T-cell (primary cell): Measurements from ENCODE around the gene SLC5A8. TPM values are rescaled to one million over a fixed set of nuclear protein-coding genes. Genes with fewer than 3 reads are reported as not detected.
"Not testable (repeated sequence)": the region's sequence is repeated elsewhere in the genome, so short reads cannot be mapped to it uniquely, and the experiment has no call there.

ENCODE experiments used
- ATAC-seq, 4 experiments: fragments of 200-7000 bp in 3 of 4; fragments of 150-1000 bp in 1 of 4; cut with Tn5 transposase; replicated peaks in 1 of 4; 1 replicate in 3 of 4; 2 replicates in 1 of 4; pipeline ENCODE4 v1.10.0; 2021; ENCODE audit warnings: moderate library complexity in 3 of 4, mild to moderate bottlenecking in 2 of 4, moderate number of reproducible peaks in 1 of 4
- CTCF ChIA-PET, 2 donors: fragments of 300-600 bp; sonication (Branson Sonifier 250); formaldehyde crosslinking; loops; one replicate each; lab custom pipeline; 2022; ENCODE audit warnings: antibody characterized with exemption in 2 of 2; lab: Charles Lee
- POLR2A ChIA-PET, 2 donors: fragments of 300-600 bp; sonication (Branson Sonifier 250); formaldehyde crosslinking; loops; one replicate each; lab custom pipeline; 2022; ENCODE audit warnings: antibody characterized with exemption in 2 of 2; lab: Charles Lee
- DNase-seq, 35 experiments: peaks; one replicate each; pipeline versions ENCODE4 v3.0.0 to v3.0.0-alpha.2; 2013 to 2023
- H3K27ac ChIP-seq: one replicate; pipeline ENCODE4 v1.5.1; 2013; ENCODE audit warnings: low read length
- H3K27me3 ChIP-seq, 2 experiments: replicated peaks in 1 of 2; 1 replicate in 1 of 2; 2 replicates in 1 of 2; pipeline versions ENCODE4 v1.6.1 to v1.7.0; 2013; ENCODE audit warnings: low read length in 1 of 2, mixed read lengths in 1 of 2; ENCODE audit not compliant: control insufficient read depth in 2 of 2, insufficient read depth in 2 of 2; ENCODE audit errors: extremely low read depth in 1 of 2
- H3K36me3 ChIP-seq, 2 donors: 1 replicate in 1 of 2; 2 replicates in 1 of 2; pipeline versions ENCODE4 v1.6.1 to v1.7.0; 2013; ENCODE audit warnings: low read length in 1 of 2; ENCODE audit not compliant: control insufficient read depth in 2 of 2, insufficient read depth in 1 of 2; ENCODE audit errors: extremely low read depth in 1 of 2
- H3K4me1 ChIP-seq, 2 experiments: 1 replicate in 1 of 2; 2 replicates in 1 of 2; pipeline versions ENCODE4 v1.6.1 to v1.7.0; 2013; ENCODE audit warnings: low read length in 2 of 2, mixed read lengths in 1 of 2; ENCODE audit not compliant: insufficient read depth in 2 of 2, control insufficient read depth in 1 of 2; ENCODE audit errors: extremely low read depth in 1 of 2
- H3K4me3 ChIP-seq, 2 donors: 1 replicate in 1 of 2; 2 replicates in 1 of 2; pipeline versions ENCODE4 v1.5.1 to v1.7.0; 2013; ENCODE audit warnings: mild to moderate bottlenecking in 2 of 2, low read length in 1 of 2, moderate library complexity in 1 of 2; ENCODE audit not compliant: control insufficient read depth in 1 of 2; ENCODE audit errors: extremely low read depth in 1 of 2
- H3K9me3 ChIP-seq: 2 replicates; pipeline ENCODE4 v1.7.0; 2013
- H3K27ac Mint-ChIP-seq, 2 donors: one replicate each; pipeline ENCODE4 v1.8.0; 2020 to 2021; ENCODE audit warnings: mild to moderate bottlenecking in 2 of 2, mixed read lengths in 2 of 2
- H3K27me3 Mint-ChIP-seq, 2 donors: one replicate each; pipeline ENCODE4 v1.8.0; 2021 to 2022; ENCODE audit warnings: mixed read lengths in 2 of 2
- H3K36me3 Mint-ChIP-seq: one replicate; pipeline ENCODE4 v1.8.0; 2021; ENCODE audit warnings: mixed read lengths
- H3K4me1 Mint-ChIP-seq, 3 donors: one replicate each; pipeline ENCODE4 v1.8.0; 2020 to 2022; ENCODE audit warnings: mixed read lengths in 3 of 3, mild to moderate bottlenecking in 1 of 3
- H3K4me3 Mint-ChIP-seq, 3 donors: one replicate each; pipeline ENCODE4 v1.8.0; 2020 to 2022; ENCODE audit warnings: mild to moderate bottlenecking in 3 of 3, mixed read lengths in 3 of 3, moderate library complexity in 3 of 3
- H3K9me3 Mint-ChIP-seq, 3 donors: one replicate each; pipeline ENCODE4 v1.8.0; 2020 to 2022; ENCODE audit warnings: mixed read lengths in 3 of 3
- WGBS: methylation state at CpG from one replicate; pipeline ENCODE4 v1.1.5; 2013; ENCODE audit warnings: missing lambda C conversion rate; ENCODE audit not compliant: insufficient coverage; 5-methylcytosine and 5-hydroxymethylcytosine counted together
- total RNA-seq, 35 experiments: library from RNA in 6 of 35; stranded (reverse) in 6 of 35; fragments of 120-200 nt in 1 of 35; gene quantifications; one replicate each; pipeline versions ENCODE4 v1.2.1 to v1.2.4 and lab custom pipeline; 2013 to 2026

SLC5A8 gene
- total RNA-seq, 5 donors from 2014 or later (not counting 1 experiment from before 2014, with no cell fraction given) = not detected

DNA sequence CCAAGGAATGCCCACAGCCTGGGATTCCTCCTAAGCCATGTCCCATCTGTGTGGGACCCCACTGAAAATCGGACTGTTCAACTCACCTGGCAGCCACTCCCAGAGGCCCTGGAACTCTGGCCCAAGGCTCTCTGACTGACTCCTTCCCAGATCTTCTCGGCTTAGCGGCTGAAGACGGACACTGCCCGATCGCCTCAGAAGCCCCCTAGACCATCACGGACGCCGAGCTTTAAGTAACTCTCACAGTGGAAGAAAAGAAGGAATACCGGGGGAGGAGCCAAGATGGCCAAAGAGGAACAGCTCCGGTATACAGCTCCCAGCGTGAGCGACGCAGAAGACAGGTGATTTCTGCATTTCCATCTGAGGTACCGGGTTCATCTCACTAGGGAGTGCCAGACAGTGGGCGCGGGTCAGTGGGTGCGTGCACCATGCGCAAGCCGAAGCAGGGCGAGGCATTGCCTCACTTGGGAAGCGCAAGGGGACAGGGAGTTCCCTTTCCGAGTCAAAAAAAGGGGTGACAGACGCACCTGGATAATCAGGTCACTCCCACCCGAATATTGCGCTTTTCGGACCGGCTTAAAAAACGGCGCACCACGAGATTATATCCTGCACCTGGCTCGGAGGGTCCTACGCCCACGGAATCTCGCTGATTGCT, 64.1 kb downstream of the SLC5A8 start:
- H3K36me3 Mint-ChIP-seq, CTCF ChIA-PET, H3K9me3 Mint-ChIP-seq, H3K27me3 Mint-ChIP-seq, H3K27ac Mint-ChIP-seq, H3K27ac ChIP-seq, DNase-seq, H3K36me3 ChIP-seq, H3K4me1 ChIP-seq, H3K4me3 ChIP-seq, H3K4me3 Mint-ChIP-seq, H3K4me1 Mint-ChIP-seq, H3K9me3 ChIP-seq, POLR2A ChIA-PET, ATAC-seq, H3K27me3 ChIP-seq: not testable (repeated sequence)
- WGBS = 94% methylated on average over 25 of the region's 35 CpGs

DNA sequence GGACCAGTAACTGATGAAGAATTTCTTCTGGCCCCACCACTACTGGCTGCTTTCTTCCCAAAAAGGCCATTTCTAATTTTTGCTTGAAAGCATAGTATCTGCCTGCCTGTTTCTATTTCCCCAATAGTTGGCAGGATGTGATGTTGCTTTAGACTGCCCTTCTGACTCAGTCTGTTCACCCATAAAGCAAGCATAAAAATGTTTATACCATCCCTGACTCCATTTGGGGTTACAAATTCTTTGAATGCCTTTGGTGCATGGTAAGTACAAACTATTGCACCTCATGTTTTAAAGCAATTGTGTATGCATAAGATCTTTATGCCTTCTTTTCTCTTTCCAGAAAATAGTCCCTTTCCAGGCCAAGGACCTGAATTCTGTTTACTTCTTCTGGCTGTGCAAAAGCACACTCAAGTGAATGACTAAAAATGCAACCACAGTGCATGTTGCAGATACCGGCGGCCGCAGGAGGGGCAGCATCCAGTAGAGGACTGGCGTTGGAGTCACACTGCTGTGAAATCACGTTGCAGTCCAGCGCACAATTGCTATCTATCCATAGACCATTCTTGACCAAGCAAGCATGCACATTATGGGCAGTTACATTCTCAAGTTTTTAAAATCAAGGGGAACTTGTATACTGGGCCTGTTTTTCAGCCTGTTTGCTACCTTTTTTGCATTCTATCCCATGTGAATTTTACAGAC, 82.4 kb downstream of the SLC5A8 start:
- H3K27me3 Mint-ChIP-seq = peaks cover 5% of the 10 kb centered on the region in 2 donors
- DNase-seq (no peak), ATAC-seq (no peak)
- H3K4me1 ChIP-seq = no peaks in the 10 kb centered on the region
- no peaks in the 10 kb centered on the region for H3K9me3 Mint-ChIP-seq
- H3K4me1 Mint-ChIP-seq = no peaks in the 10 kb centered on the region
- no peaks in the 10 kb centered on the region for H3K9me3 ChIP-seq
- no peaks in the 10 kb centered on the region for H3K27me3 ChIP-seq
- H3K27ac Mint-ChIP-seq = no peak overlapping the region
- CTCF ChIA-PET = no interaction called here
- POLR2A ChIA-PET = no interaction called here
- no peaks in the 10 kb centered on the region for H3K36me3 Mint-ChIP-seq
- H3K36me3 ChIP-seq = no peaks in the 10 kb centered on the region
- H3K27ac ChIP-seq = no peak overlapping the region
- no peak overlapping the region for H3K4me3 Mint-ChIP-seq
- 90% methylated on average over 2 of the region's 6 CpGs for WGBS
- no peak overlapping the region for H3K4me3 ChIP-seq

DNA sequence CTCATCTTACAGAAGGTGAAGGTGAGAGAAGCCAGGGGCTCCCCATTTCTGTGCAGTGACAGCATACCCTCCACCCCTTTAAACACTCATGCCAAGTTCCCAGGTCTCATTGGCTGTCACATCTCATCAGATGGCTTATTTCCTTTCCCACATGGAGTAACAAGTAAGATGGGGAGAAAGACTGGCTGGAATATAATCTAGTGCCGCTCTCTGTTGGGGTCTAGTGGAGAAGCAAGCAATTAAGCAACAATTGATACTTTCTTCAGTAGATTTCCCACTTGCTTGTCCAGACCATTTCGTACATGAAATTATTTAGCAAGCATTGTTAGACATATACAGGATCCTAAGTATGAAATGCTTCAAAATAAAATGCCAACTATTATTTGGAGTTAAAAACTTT, 92.2 kb downstream of the SLC5A8 start:
- WGBS = no CpG with 5 or more reads among the region's 2 CpGs
- ATAC-seq (no peak), DNase-seq (no peak)
- H3K27ac Mint-ChIP-seq = no peak overlapping the region
- no peaks in the 10 kb centered on the region for H3K4me1 Mint-ChIP-seq
- Histone ChIP-seq H3K4me1 (no peaks in the 10 kb centered on the region), H3K27ac (no peak overlapping the region), H3K36me3 (no peaks in the 10 kb centered on the region), H3K4me3 (no peak overlapping the region), H3K9me3 (no peaks in the 10 kb centered on the region), H3K27me3 (no peaks in the 10 kb centered on the region)
- no peak overlapping the region for H3K4me3 Mint-ChIP-seq
- ChIA-PET POLR2A (no interaction called here), CTCF (no interaction called here)
- no peaks in the 10 kb centered on the region for H3K27me3 Mint-ChIP-seq
- no peaks in the 10 kb centered on the region for H3K36me3 Mint-ChIP-seq
- H3K9me3 Mint-ChIP-seq = peaks cover 0 to 8% (median 5%) of the 10 kb centered on the region in 3 donors

DNA sequence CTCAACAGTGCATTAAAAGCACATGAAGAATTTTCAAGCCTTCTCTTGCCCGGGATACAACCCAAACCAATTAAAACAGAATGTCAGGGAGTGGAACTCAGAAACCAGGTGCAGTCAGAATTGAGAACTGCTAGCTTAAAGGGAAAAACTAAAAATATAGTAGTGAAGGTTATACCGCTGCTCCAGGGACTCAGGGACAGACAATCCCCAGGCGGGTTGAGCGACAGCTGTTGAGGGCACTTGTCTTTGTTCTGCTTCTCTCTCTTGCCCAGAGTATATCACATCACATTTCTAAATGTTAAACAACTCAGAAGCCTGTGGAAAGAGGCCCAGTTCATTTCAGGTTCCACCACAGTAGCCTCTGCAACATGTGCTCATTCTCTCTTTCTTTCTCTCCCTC, 93.1 kb downstream of the SLC5A8 start:
- Mint-ChIP-seq H3K27me3 (no peaks in the 10 kb centered on the region), H3K27ac (no peak overlapping the region), H3K4me3 (no peak overlapping the region), H3K4me1 (no peaks in the 10 kb centered on the region), H3K36me3 (no peaks in the 10 kb centered on the region), H3K9me3 (peaks cover 0 to 8% (median 5%) of the 10 kb centered on the region in 3 donors)
- no peaks in the 10 kb centered on the region for H3K4me1 ChIP-seq
- DNase-seq (no peak), ATAC-seq (no peak)
- no peaks in the 10 kb centered on the region for H3K36me3 ChIP-seq
- H3K27me3 ChIP-seq = no peaks in the 10 kb centered on the region
- WGBS = no CpG with 5 or more reads among the region's 4 CpGs
- ChIA-PET POLR2A (no interaction called here), CTCF (no interaction called here)
- no peak overlapping the region for H3K4me3 ChIP-seq
- no peak overlapping the region for H3K27ac ChIP-seq
- no peaks in the 10 kb centered on the region for H3K9me3 ChIP-seq

DNA sequence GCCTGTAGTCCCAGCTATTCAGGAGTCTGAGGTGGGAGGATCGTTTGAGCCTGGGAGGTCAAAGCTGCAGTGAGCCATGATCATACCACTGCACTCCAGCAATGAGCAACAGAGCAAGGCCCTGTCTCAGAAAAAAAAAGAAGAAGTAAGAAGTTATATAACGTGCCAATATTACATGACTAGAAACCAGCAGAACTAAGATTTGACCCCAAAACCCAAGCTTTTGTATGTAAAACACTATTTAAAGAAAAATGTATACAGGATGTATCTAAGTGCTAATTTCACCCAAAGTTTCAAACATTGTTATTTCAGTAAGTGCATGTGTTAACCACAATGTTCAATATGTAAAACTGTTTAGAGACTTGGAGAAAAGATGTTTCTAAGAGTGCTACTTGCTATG, 94.7 kb downstream of the SLC5A8 start:
- Mint-ChIP-seq H3K36me3 (no peaks in the 10 kb centered on the region), H3K4me1 (no peaks in the 10 kb centered on the region), H3K27ac (no peak overlapping the region), H3K27me3 (no peaks in the 10 kb centered on the region), H3K9me3 (no peaks in the 10 kb centered on the region), H3K4me3 (no peak overlapping the region)
- ChIA-PET CTCF (no interaction called here), POLR2A (no interaction called here)
- DNase-seq (no peak), ATAC-seq (no peak)
- H3K27ac ChIP-seq = no peak overlapping the region
- H3K4me3 ChIP-seq = no peak overlapping the region
- H3K9me3 ChIP-seq = no peaks in the 10 kb centered on the region
- H3K27me3 ChIP-seq = no peaks in the 10 kb centered on the region
- WGBS = no CpG with 5 or more reads among the region's 2 CpGs
- H3K36me3 ChIP-seq = no peaks in the 10 kb centered on the region
- H3K4me1 ChIP-seq = no peaks in the 10 kb centered on the region

DNA sequence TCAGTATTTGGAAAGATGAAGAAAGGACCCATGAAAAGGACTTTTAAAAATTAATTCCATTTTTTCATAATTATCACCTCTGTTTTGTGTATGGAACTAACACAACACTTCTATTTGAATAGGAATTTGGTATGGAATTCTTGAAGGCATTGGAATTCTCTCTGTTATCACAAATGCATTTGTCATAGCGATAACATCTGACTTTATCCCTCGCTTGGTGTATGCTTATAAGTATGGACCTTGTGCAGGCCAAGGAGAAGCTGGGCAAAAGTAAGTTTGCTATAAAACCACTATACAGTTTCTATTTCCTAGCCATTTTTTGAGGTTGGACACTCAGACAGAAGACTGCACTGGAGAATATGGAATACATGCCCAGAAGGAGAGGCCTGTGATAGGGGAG, 98.6 kb downstream of the SLC5A8 start:
- DNase-seq = no peak
- CTCF ChIA-PET = no interaction called here
- Histone ChIP-seq H3K4me1 (no peaks in the 10 kb centered on the region), H3K27me3 (no peaks in the 10 kb centered on the region), H3K36me3 (no peaks in the 10 kb centered on the region), H3K27ac (no peak overlapping the region), H3K9me3 (no peaks in the 10 kb centered on the region), H3K4me3 (no peak overlapping the region)
- ATAC-seq = no peak
- no peak overlapping the region for H3K27ac Mint-ChIP-seq
- POLR2A ChIA-PET = no interaction called here
- H3K4me1 Mint-ChIP-seq = no peaks in the 10 kb centered on the region
- no peaks in the 10 kb centered on the region for H3K27me3 Mint-ChIP-seq
- WGBS = no CpG with 5 or more reads among the region's 2 CpGs
- no peak overlapping the region for H3K4me3 Mint-ChIP-seq
- H3K36me3 Mint-ChIP-seq = no peaks in the 10 kb centered on the region
- H3K9me3 Mint-ChIP-seq = no peaks in the 10 kb centered on the region
